HepG2 (cell line): Measurements from ENCODE around the gene TMEM9. TPM values are rescaled to one million over a fixed set of nuclear protein-coding genes. Genes with fewer than 3 reads are reported as not detected.

Experiments used
- ATAC-seq: fragments of 200-7000 bp; cut with Tn5 transposase; 3 replicates; pipeline ENCODE4 v1.9.1; 2020; ENCODE audit warnings: mild to moderate bottlenecking, moderate library complexity
- BruUV-seq: library from RNA; stranded (reverse); fragments of 400-500 nt; replicated peaks from 2 replicates; lab custom pipeline; 2021; lab: Mats Ljungman, UMichigan
- CTCF ChIA-PET: fragments of 300-600 bp; formaldehyde crosslinking; extraction: SDS; loops from one replicate; lab custom pipeline; 2021; ENCODE audit warnings: low total read pairs, inconsistent platforms, low intra/inter-chr PET ratio; lab: Yijun Ruan, JAX
- POLR2A ChIA-PET: fragments of 350-600 bp; sonication (Branson Sonifier 250); formaldehyde crosslinking; loops from one replicate; lab custom pipeline; 2020; ENCODE audit warnings: antibody characterized with exemption, inconsistent platforms; lab: Yijun Ruan, JAX
- DNase-seq: peaks from one replicate; pipeline ENCODE4 v3.0.0-alpha.2; 2015; ENCODE audit warnings: low spot score
- FAIRE-seq: peaks from 3 replicates; lab custom pipeline; 2011; peaks lifted over from hg19 to GRCh38; lab: Jason Lieb, UNC
- H2AFZ ChIP-seq: one replicate; pipeline ENCODE4 v1.6.1; 2011; ENCODE audit warnings: low read length, inconsistent platforms
- H3K27ac ChIP-seq: fragments of 300-600 bp; 3 replicates; pipeline ENCODE4 v1.8.0; 2011; ENCODE audit warnings: mixed run types, mild to moderate bottlenecking, mixed read lengths, low read length, inconsistent platforms; ENCODE audit not compliant: insufficient read depth; ENCODE audit errors: extremely low read length
- H3K27me3 ChIP-seq, 2 experiments: fragments of 200-600 bp in 1 of 2; 2 replicates in 1 of 2; 3 replicates in 1 of 2; pipeline versions ENCODE4 v1.6.0 to v1.8.0; 2011; ENCODE audit warnings: low read length in 2 of 2, mild to moderate bottlenecking in 2 of 2, moderate library complexity in 2 of 2, inconsistent platforms in 1 of 2; ENCODE audit not compliant: insufficient read depth in 2 of 2, control insufficient read depth in 1 of 2
- H3K36me3 ChIP-seq, 2 experiments: fragments of 200-600 bp in 1 of 2; replicated peaks in 1 of 2; 2 replicates in 1 of 2; 3 replicates in 1 of 2; pipeline versions ENCODE4 v1.5.1 to v1.8.0; 2011; ENCODE audit warnings: low read length in 2 of 2, inconsistent platforms in 1 of 2; ENCODE audit not compliant: insufficient read depth in 2 of 2, control insufficient read depth in 1 of 2
- H3K4me1 ChIP-seq: 2 replicates; pipeline ENCODE4 v1.5.1; 2012; ENCODE audit warnings: low read length, inconsistent platforms; ENCODE audit not compliant: insufficient read depth
- H3K4me2 ChIP-seq: 2 replicates; pipeline ENCODE4 v1.6.0; 2011; ENCODE audit warnings: low read depth, low read length, inconsistent platforms
- H3K4me3 ChIP-seq, 3 experiments: fragments of 200-600 bp in 1 of 3; sonication (generic), shearing (Covaris generic) in 1 of 3; replicated peaks in 1 of 3; 2 replicates each; pipeline ENCODE4 v1.5.1; 2011 to 2016; ENCODE audit warnings: low read length in 3 of 3, inconsistent platforms in 2 of 3, low read depth in 2 of 3, mild to moderate bottlenecking in 2 of 3, control low read depth in 1 of 3, mixed read lengths in 1 of 3; ENCODE audit not compliant: insufficient read depth in 1 of 3
- H3K79me2 ChIP-seq: one replicate; pipeline ENCODE4 v1.6.1; 2011; ENCODE audit warnings: low read length, inconsistent platforms; ENCODE audit not compliant: insufficient read depth
- H3K9ac ChIP-seq: 2 replicates; pipeline ENCODE4 v1.6.0; 2011; ENCODE audit warnings: mild to moderate bottlenecking, low read depth, low read length, inconsistent platforms; ENCODE audit not compliant: insufficient read depth
- H3K9me3 ChIP-seq: 2 replicates; pipeline ENCODE4 v1.5.1; 2012; ENCODE audit warnings: mild to moderate bottlenecking, low read length
- H4K20me1 ChIP-seq: 2 replicates; pipeline ENCODE4 v1.6.0; 2011; ENCODE audit warnings: inconsistent platforms, mild to moderate bottlenecking, low read length, moderate library complexity; ENCODE audit not compliant: insufficient read depth
- NFIB ChIP-seq: sonication (generic); formaldehyde crosslinking; IDR thresholded peaks from 2 replicates; pipeline ENCODE4 v1.9.0; 2021; ENCODE audit warnings: missing genetic modification reagents, mild to moderate bottlenecking, borderline replicate concordance
- SOX13 ChIP-seq, 3 experiments: fragments of 450-650 bp in 1 of 3; sonication (generic) in 1 of 3; formaldehyde crosslinking in 1 of 3; IDR thresholded peaks in 2 of 3; conservative IDR thresholded peaks in 1 of 3; 2 replicates each; pipeline versions ENCODE4 v1.5.0 to v1.6.1; 2016 to 2020; ENCODE audit warnings: antibody characterized with exemption in 1 of 3, mild to moderate bottlenecking in 1 of 3, missing compliant biosample characterization in 1 of 3, missing genetic modification reagents in 1 of 3, moderate library complexity in 1 of 3
- SOX5 ChIP-seq: IDR thresholded peaks from 2 replicates; pipeline ENCODE4 v1.6.1; 2016; ENCODE audit warnings: borderline replicate concordance
- SOX6 ChIP-seq, 2 experiments: fragments of 450-650 bp in 1 of 2; sonication (generic) in 1 of 2; formaldehyde crosslinking in 1 of 2; IDR thresholded peaks; 2 replicates each; pipeline versions ENCODE4 v1.4.0 to v1.6.1; 2017 to 2020; ENCODE audit warnings: antibody characterized with exemption in 1 of 2, mild to moderate bottlenecking in 1 of 2, missing genetic modification reagents in 1 of 2
- SP140L ChIP-seq: sonication (generic); formaldehyde crosslinking; IDR thresholded peaks from 2 replicates; pipeline ENCODE4 v1.4.0; 2020; ENCODE audit warnings: missing genetic modification reagents, borderline replicate concordance
- ZNF816 ChIP-seq: sonication (generic); formaldehyde crosslinking; IDR thresholded peaks from 2 replicates; pipeline ENCODE4 v1.8.0; 2022; ENCODE audit warnings: missing genetic modification reagents, mild to moderate bottlenecking, borderline replicate concordance
- WGBS: methylation state at CpG from one replicate; pipeline ENCODE4 v1.1.6; 2017; ENCODE audit warnings: low lambda C conversion rate; 5-methylcytosine and 5-hydroxymethylcytosine counted together
- in situ Hi-C: cut with HindIII; loops from 2 replicates; pipeline ENCODE4 v1.10.0; 2017; ENCODE audit warnings: low pct_unique_long_range_greater_than_20kb; ENCODE audit not compliant: extremely low pct_ligation_motif_present
- intact Hi-C: fragments of 100-400 bp; cut with micrococcal nuclease; formaldehyde crosslinking; loops from one replicate; pipeline ENCODE4 v1.10.0; 2022; ENCODE audit not compliant: unreplicated experiment
- polyA plus RNA-seq, 8 experiments: library from polyadenylated mRNA; depleted of rRNA in 3 of 8; stranded (reverse) in 7 of 8; unstranded in 1 of 8; fragments of >200 nt; fragmentation: Illumina TruSeq in 4 of 8; extraction: Trizol in 4 of 8; gene quantifications; 2 replicates each; pipeline versions ENCODE4 v1.2.1 to v1.2.3, GENCODE V29; 2011 to 2016; ENCODE audit warnings: low read depth in 4 of 8, missing spikeins in 1 of 8, mixed read lengths in 1 of 8; ENCODE audit not compliant: insufficient read depth in 1 of 8
- total RNA-seq, 5 experiments: library from RNA; depleted of rRNA; stranded (reverse); fragments of >200 nt; fragmentation: Illumina TruSeq; extraction: Trizol; gene quantifications; 2 replicates each; pipeline ENCODE4 v1.2.3, GENCODE V29; 2016; ENCODE audit warnings: low read depth in 1 of 5
- TF ChIP-seq, protein P1 (sequence below): sonication (generic); formaldehyde crosslinking; IDR thresholded peaks from 2 replicates; pipeline ENCODE4 v1.5.0; 2020; ENCODE audit warnings: mild to moderate bottlenecking, missing genetic modification reagents, borderline replicate concordance

TMEM9 gene
- total and polyA plus RNA-seq, 2 of the 13 experiments (the other 11 are each of a cell fraction or from before 2014, with no cell fraction given): 60.9 to 102 TPM

DNA sequence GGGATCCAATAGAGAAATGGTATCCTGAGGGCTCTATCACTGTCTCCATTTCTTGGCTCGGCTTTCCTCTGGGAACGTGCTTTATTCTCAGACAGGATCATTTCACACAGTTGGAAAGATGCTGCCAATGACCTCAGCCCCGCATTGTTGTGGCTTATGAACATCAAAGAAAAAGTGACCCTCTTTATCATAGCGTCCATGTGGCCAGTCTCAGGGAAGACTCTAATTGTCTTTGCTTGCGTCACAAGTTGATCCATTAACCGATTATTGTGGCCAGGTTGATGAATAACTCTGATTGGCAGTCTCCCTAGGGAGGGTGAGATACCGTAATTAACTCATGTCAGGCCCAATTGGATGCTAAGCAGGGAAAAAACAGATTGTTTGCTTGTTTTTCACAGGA, 10.4 kb upstream of the TMEM9 start:
- Histone ChIP-seq H2AFZ (no peak overlapping the region), H3K79me2 (no peaks in the 10 kb centered on the region), H3K36me3 (no peaks in the 10 kb centered on the region), H3K4me2 (no peak overlapping the region), H3K9me3 (no peaks in the 10 kb centered on the region), H4K20me1 (no peaks in the 10 kb centered on the region), H3K4me1 (peaks cover 9% of the 10 kb centered on the region), H3K4me3 (no peak overlapping the region), H3K27me3 (no peaks in the 10 kb centered on the region; a peak in 1 of 5 replicates), H3K27ac (no peak overlapping the region), H3K9ac (no peak overlapping the region)
- WGBS: 68% methylated on average over 7 of the region's 7 CpGs
- no peak for FAIRE-seq
- no peak for DNase-seq
- no peak for ATAC-seq
- no TSS peak for BruUV-seq
- in situ Hi-C loops: no loop called here
- intact Hi-C loops: no loop called here
- ChIA-PET POLR2A (no interaction called here), CTCF (no interaction called here)
- TF ChIP-seq ZNF816 (no peak), SOX13 (IDR thresholded peaks at IDR 0.05) (peak; percentile 44; the same call in 1 of the 2 replicates), SOX13 (CRISPR knock-in tag; conservative IDR thresholded peaks at IDR 0.05 in 1 of 2, IDR thresholded peaks at IDR 0.05 in 1 of 2) (peak in 1 of 2 experiments; percentile 67; a peak in 2 of 4 replicates), SP140L (CRISPR knock-in tag) (no peak), SOX5 (CRISPR knock-in tag) (0 out of 2 replicates have a peak, but pooled peaks have one; percentile 26), NFIB (CRISPR knock-in tag) (no peak), SOX6 (IDR thresholded peaks at IDR 0.05) (no peak), SOX6 (CRISPR knock-in tag; IDR thresholded peaks at IDR 0.05) (peak; percentile 29; the same call in 1 of the 2 replicates)

DNA sequence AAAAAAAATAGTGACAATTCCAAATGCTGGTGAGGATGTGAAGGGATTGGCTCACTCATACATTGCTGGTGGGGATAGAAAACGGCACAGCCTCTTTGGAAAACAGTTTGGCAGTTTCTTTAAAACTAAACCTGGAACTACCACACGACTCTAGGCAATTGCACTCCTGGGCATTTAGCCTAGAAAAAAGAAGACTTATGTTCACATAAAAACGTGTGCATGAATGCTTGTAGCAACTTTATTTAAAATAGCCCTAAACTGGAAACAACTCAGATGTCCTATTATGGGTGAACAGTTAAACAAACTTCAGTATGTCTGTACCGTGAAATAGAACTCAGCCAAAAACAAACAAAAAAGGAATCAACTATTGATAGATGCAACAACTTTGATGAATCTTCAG, 9.4 kb upstream of the TMEM9 start:
- in situ Hi-C loops: no loop called here
- TF ChIP-seq, protein P1, sequence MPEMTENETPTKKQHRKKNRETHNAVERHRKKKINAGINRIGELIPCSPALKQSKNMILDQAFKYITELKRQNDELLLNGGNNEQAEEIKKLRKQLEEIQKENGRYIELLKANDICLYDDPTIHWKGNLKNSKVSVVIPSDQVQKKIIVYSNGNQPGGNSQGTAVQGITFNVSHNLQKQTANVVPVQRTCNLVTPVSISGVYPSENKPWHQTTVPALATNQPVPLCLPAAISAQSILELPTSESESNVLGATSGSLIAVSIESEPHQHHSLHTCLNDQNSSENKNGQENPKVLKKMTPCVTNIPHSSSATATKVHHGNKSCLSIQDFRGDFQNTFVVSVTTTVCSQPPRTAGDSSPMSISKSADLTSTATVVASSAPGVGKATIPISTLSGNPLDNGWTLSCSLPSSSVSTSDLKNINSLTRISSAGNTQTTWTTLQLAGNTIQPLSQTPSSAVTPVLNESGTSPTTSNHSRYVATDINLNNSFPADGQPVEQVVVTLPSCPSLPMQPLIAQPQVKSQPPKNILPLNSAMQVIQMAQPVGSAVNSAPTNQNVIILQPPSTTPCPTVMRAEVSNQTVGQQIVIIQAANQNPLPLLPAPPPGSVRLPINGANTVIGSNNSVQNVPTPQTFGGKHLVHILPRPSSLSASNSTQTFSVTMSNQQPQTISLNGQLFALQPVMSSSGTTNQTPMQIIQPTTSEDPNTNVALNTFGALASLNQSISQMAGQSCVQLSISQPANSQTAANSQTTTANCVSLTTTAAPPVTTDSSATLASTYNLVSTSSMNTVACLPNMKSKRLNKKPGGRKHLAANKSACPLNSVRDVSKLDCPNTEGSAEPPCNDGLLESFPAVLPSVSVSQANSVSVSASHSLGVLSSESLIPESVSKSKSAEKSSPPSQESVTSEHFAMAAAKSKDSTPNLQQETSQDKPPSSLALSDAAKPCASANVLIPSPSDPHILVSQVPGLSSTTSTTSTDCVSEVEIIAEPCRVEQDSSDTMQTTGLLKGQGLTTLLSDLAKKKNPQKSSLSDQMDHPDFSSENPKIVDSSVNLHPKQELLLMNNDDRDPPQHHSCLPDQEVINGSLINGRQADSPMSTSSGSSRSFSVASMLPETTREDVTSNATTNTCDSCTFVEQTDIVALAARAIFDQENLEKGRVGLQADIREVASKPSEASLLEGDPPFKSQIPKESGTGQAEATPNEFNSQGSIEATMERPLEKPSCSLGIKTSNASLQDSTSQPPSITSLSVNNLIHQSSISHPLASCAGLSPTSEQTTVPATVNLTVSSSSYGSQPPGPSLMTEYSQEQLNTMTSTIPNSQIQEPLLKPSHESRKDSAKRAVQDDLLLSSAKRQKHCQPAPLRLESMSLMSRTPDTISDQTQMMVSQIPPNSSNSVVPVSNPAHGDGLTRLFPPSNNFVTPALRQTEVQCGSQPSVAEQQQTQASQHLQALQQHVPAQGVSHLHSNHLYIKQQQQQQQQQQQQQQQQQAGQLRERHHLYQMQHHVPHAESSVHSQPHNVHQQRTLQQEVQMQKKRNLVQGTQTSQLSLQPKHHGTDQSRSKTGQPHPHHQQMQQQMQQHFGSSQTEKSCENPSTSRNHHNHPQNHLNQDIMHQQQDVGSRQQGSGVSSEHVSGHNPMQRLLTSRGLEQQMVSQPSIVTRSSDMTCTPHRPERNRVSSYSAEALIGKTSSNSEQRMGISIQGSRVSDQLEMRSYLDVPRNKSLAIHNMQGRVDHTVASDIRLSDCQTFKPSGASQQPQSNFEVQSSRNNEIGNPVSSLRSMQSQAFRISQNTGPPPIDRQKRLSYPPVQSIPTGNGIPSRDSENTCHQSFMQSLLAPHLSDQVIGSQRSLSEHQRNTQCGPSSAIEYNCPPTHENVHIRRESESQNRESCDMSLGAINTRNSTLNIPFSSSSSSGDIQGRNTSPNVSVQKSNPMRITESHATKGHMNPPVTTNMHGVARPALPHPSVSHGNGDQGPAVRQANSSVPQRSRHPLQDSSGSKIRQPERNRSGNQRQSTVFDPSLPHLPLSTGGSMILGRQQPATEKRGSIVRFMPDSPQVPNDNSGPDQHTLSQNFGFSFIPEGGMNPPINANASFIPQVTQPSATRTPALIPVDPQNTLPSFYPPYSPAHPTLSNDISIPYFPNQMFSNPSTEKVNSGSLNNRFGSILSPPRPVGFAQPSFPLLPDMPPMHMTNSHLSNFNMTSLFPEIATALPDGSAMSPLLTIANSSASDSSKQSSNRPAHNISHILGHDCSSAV: no peak

More for the DNA sequence above, 9.4 kb upstream of the TMEM9 start:
- Histone ChIP-seq H3K4me1 (no peaks in the 10 kb centered on the region; the same call in 1 of the 2 replicates), H3K9ac (no peak overlapping the region), H3K9me3 (no peaks in the 10 kb centered on the region), H3K27ac (no peak overlapping the region), H2AFZ (no peak overlapping the region), H4K20me1 (no peaks in the 10 kb centered on the region), H3K4me3 (no peak overlapping the region), H3K27me3 (no peaks in the 10 kb centered on the region; a peak in 1 of 5 replicates), H3K4me2 (no peak overlapping the region), H3K36me3 (no peaks in the 10 kb centered on the region), H3K79me2 (no peaks in the 10 kb centered on the region)
- intact Hi-C loops: no loop called here
- ATAC-seq: no peak
- no peak for DNase-seq
- WGBS: 66% methylated on average over 4 of the region's 4 CpGs
- no peak for FAIRE-seq
- ChIA-PET POLR2A (interaction anchor here (1.5 kb wide), 1 partner anchor 10 kb away, joined by 3 read pairs; the partner anchor contains the start of gene TMEM9), CTCF (no interaction called here)
- BruUV-seq: no TSS peak
